SK-N-SH treated with all-trans-retinoic acid at 6 μM for 48 hours (cell line): ENCODE data around the gene SLC25A26.

ENCODE experiments used
- ATAC-seq: fragments of 200-7000 bp; cut with Tn5 transposase; 3 replicates; pipeline ENCODE4 v1.9.1; 2020; ENCODE audit warnings: mild to moderate bottlenecking, moderate library complexity
- CREB5 ChIP-seq: fragments of 250-450 bp; sonication (Bioruptor Pico); IDR thresholded peaks from 2 replicates; pipeline ENCODE4 v1.5.1; 2020; ENCODE audit warnings: low read depth, mild to moderate bottlenecking, moderate library complexity
- CSDC2 ChIP-seq: fragments of 250-450 bp; sonication (Bioruptor Pico); IDR thresholded peaks from 2 replicates; pipeline ENCODE4 v1.5.0; 2020; ENCODE audit warnings: mild to moderate bottlenecking, moderate library complexity
- ESRRG ChIP-seq: fragments of 250-450 bp; sonication (Bioruptor Pico); IDR thresholded peaks from 2 replicates; pipeline ENCODE4 v1.6.1; 2021; ENCODE audit warnings: mild to moderate bottlenecking
- ISL1 ChIP-seq: fragments of 250-450 bp; sonication (Bioruptor Pico); IDR thresholded peaks from 2 replicates; pipeline ENCODE4 v2.1.2; 2022; ENCODE audit warnings: mild to moderate bottlenecking, moderate library complexity
- POU6F1 ChIP-seq: fragments of 250-450 bp; sonication (Bioruptor Pico); IDR thresholded peaks from 2 replicates; pipeline ENCODE4 v1.8.0; 2021; ENCODE audit warnings: low read depth, mild to moderate bottlenecking, moderate library complexity, borderline replicate concordance
- PPARA ChIP-seq: fragments of 250-450 bp; sonication (Bioruptor Pico); IDR thresholded peaks from 2 replicates; pipeline ENCODE4 v1.5.0; 2020; ENCODE audit warnings: mild to moderate bottlenecking, borderline replicate concordance
- RARB ChIP-seq: fragments of 250-450 bp; sonication (Bioruptor Pico); IDR thresholded peaks from 2 replicates; pipeline ENCODE4 v1.8.0; 2021; ENCODE audit warnings: mild to moderate bottlenecking, moderate library complexity
- SNAI2 ChIP-seq: fragments of 250-450 bp; sonication (Bioruptor Pico); IDR thresholded peaks from 2 replicates; pipeline ENCODE4 v1.5.0; 2020; ENCODE audit warnings: mild to moderate bottlenecking, moderate library complexity
- TCF4 ChIP-seq: fragments of 250-450 bp; sonication (Bioruptor Pico); IDR thresholded peaks from 2 replicates; pipeline ENCODE4 v1.8.0; 2021; ENCODE audit warnings: mild to moderate bottlenecking, moderate library complexity, borderline replicate concordance
- TSHZ2 ChIP-seq: fragments of 250-450 bp; sonication (Bioruptor Pico); IDR thresholded peaks from 2 replicates; pipeline ENCODE4 v1.5.0; 2020; ENCODE audit warnings: mild to moderate bottlenecking, moderate library complexity
- ZC3H10 ChIP-seq: fragments of 250-450 bp; sonication (Bioruptor Pico); IDR thresholded peaks from 2 replicates; pipeline ENCODE4 v1.5.1; 2021; ENCODE audit warnings: mild to moderate bottlenecking, moderate library complexity
- ZFP3 ChIP-seq: fragments of 250-450 bp; sonication (Bioruptor Pico); IDR thresholded peaks from 2 replicates; pipeline ENCODE4 v1.5.0; 2020; ENCODE audit warnings: mild to moderate bottlenecking, moderate library complexity
- ZFP30 ChIP-seq: fragments of 450-650 bp; formaldehyde crosslinking; IDR thresholded peaks from 2 replicates; pipeline ENCODE4 v1.5.0; 2022; ENCODE audit warnings: mild to moderate bottlenecking, moderate library complexity
- ZNF565 ChIP-seq: fragments of 450-650 bp; formaldehyde crosslinking; conservative IDR thresholded peaks from 2 replicates; pipeline ENCODE4 v1.5.0; 2020; ENCODE audit warnings: low read depth, mild to moderate bottlenecking, moderate library complexity
- ZNF8 ChIP-seq: fragments of 450-650 bp; formaldehyde crosslinking; IDR thresholded peaks from 2 replicates; pipeline ENCODE4 v1.5.0; 2020; ENCODE audit warnings: mild to moderate bottlenecking, moderate library complexity

The SLC25A26 gene

DNA sequence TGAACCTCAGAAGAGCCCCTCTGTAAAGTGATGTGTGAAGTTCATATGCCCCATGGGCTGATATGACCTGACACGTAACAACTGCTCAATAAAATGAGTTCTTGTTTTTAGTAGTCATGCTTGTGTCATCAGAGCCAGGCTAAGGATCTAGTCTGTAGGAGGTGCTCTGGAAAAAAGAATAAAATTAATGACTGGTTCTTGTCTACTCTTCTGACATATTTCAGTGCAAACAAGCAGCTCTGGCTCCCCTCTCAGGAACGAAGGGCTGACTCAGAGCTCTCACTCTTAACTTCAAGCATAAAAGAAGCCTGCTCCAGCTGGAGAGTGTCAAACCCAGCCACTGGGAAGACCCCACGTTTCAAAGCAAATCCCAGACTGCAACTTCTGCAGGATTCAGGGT lies 203.0 kb downstream of the SLC25A26 start (continued):
- no peak for TF ChIP-seq TSHZ2 (CRISPR knock-in tag)

GRCh38 chr3:66425032-66425431 lies 204.2 kb downstream of the SLC25A26 start:
- no peak for ATAC-seq
- TF ChIP-seq PPARA (CRISPR knock-in tag) (no peak), SNAI2 (CRISPR knock-in tag) (no peak), ZNF8 (CRISPR knock-in tag) (no peak), POU6F1 (CRISPR knock-in tag) (no peak), ZFP30 (CRISPR knock-in tag) (no peak), TCF4 (CRISPR knock-in tag) (no peak), ZNF565 (no peak)

DNA sequence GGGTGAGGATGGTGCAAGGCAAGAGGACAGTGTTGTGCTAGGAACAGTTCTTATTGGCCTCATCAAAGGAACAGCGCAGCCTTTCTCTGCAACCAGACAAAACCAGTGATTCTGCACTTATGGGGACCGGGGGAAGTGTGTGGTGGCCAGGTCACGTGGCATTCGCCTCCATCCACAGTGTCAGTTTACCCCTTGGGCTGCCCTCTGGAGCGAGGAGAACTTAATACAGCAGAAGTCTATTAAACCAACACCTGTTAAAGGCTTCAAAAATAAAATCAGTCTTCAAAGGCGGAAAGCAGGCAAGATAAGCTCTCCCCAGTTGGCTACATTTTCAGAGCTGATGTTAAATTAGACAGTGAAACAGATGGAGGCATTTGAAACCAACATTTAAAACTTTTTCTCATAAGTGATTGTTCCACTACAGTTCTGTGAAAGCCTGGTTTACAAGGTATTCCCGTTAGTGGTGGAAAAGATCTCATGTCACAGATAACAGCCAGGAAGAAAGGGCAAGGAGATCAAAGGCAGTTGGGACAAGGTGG lies 204.8 kb downstream of the SLC25A26 start:
- TF ChIP-seq ISL1 = no peak
- no peak for ATAC-seq

DNA sequence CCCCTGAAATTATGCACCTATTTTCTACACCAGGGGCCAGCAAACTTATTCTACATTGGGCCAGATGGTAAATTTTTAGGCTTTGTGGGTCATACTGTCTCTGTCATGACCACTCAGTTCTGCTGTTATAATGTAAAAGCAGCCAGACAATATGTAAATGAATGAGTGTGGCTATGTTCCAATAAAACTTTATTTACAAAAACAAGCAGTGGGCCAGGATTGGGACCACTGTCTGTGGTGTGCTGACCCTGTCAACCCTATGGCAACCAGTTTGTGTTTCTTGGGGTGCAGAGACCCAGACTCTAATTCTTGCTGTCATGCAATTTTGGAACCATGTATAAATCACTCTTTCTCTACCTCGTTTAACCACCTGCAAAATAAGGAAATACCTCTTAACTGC lies 205.3 kb downstream of the SLC25A26 start:
- no peak for ATAC-seq

More for the DNA sequence above, 205.3 kb downstream of the SLC25A26 start:
- no peak for TF ChIP-seq CREB5
- no peak for TF ChIP-seq ISL1
- no peak for TF ChIP-seq CSDC2
- no peak for TF ChIP-seq TSHZ2 (CRISPR knock-in tag)
- no peak for TF ChIP-seq RARB (CRISPR knock-in tag)
- no peak for TF ChIP-seq ZC3H10 (CRISPR knock-in tag)
- TF ChIP-seq ESRRG = no peak
- no peak for TF ChIP-seq ZFP3
- no peak for TF ChIP-seq TCF4 (CRISPR knock-in tag)
- no peak for TF ChIP-seq ZNF8 (CRISPR knock-in tag)
- no peak for TF ChIP-seq POU6F1 (CRISPR knock-in tag)
- TF ChIP-seq, all 23 proteins: peak for 0
